GM21619 (cell line): ENCODE results near the gene NUP62.
"Not testable (repeated sequence)": the region's sequence is repeated elsewhere in the genome, so short reads cannot be mapped to it uniquely, and the experiment has no call there.

Source experiments
- ATAC-seq: cut with Tn5 transposase; IDR thresholded peaks from one replicate; pipeline ENCODE4 v1.9.1; 2021; ENCODE audit not compliant: unreplicated experiment

The NUP62 gene

DNA sequence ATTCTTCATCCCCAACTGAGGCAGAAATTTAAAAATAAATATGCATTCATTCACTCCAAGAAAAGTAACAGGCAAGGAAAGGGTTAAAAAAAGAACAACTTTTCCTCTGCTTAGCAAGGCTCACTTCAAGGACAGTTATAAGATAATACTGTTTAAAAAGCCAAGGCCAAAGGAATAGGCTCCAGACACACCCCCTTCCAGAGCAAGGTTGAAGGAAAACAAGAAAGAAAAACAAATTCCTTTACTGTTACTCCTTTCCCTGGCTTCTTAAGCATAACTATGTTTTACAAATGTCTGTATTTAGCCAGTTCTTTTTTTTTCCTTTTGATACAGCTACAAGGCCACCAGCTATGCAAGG lies 23.2 kb upstream of the NUP62 start:
- no peak for ATAC-seq

DNA sequence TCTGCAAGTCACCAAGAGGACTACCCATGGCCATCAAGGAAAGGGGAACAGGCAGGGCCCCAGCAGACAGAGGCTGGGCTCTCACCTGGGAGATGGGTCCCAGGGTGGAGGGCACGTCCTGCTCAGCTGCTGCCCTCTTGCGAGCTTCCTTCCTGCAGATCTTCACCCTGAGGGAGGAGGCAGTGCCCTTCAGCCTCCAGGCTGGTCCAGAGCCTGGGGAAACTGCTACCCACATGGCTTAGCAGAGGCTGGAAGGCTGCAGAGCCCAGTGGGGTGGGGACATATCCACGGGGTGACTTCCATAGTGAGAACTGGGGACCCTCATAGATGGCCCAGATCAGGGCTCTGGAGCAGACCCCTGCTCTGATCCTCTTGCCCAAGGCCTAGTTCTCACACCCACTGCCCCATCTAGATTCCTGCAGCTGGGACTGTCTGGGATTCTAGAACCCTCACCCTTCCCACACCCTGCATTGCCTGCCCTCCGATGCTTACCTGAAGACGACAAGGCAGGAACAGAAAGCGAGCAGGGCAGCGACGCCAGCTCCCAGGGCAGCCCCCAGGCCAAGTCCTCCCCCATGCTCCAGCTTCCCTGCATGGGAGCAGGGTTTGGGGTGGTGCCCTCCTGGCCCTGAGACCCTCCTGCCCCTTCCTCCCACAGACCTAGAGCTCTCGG lies 22.6 kb upstream of the NUP62 start:
- no peak for ATAC-seq

DNA sequence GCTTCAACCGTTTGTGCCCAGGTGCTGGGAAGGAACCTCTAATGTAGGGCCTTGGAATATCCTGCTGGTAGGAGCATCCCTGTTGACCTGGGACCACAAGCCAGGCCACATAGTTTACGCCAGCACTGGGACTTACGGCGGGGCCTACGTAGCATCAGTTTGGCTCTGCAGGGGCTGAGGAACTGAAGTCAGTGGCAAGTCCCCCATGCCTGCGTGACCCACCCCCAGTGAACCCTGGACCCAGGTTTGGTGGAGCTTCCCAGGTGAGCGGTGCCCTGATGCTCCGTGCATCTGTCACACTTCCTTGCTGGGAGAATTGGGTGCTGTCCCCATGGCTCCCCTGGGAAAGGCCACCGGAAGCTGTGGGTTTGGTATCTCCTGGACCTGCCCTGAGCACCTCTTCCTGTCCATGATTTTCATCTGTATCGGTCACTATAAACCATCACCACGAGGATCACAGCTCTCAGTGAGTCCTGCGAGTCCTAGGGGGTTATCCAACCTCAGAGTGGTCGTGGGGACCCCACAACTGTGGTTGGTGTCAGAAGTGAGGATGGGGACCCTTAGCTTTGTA lies 21.7 kb upstream of the NUP62 start:
- ATAC-seq, result no peak

DNA sequence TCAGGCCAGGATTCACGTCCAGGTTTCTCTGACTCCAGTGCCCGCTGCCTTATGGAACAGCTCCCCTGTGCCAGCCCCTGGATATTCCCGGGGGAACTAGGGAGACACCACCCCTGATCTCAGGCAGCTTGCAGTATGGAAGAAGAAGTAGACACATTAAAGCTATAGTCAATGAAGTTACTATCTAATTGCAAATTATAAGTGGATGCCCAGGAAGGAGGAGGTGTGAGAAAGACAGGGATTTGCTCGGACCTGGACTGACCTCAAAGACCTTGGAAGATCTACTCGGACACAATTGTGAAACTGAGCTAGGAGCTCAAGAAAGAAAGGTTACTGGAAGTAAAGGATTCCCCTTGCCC lies 21.3 kb upstream of the NUP62 start:
- no peak for ATAC-seq

DNA sequence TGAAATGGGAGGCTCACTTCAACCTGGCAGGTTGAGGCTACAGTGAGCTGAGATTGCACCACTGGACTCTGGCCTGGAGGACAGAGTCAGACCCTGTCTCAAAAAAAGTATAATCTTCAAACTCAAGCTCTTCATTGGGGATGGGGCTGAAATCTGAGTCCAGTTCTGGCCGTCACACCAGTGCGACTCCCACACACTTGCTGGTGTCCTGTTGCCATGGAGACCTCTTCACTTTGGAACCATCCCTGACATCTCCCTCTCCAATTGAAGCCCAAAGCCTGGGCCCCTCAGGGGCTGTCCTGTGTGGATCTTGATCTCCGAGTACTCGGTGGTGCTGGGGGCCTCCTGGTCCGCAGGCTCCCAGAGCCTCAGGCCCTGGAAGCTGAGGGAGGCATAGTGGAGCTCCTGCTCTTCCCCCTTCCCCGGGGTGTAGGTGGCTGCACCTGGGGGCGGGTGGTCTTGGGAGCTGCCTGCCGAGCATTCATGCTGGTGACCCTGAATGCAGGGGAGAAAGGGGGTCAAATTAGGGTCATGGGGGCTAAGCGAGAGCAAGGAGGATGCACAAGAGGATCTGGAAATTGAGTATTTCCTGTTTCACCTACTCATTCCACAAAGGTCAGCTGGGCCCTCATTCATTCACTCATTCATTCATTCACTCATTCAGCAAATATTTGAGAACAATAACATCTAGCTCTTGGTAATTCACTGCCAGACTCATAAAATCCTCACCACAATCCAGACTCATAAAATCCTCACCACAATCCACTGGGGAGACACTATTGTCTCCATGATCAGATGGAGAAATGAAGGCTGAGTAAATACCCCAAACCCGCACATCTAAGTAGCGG lies 20.7 kb upstream of the NUP62 start:
- ATAC-seq, result no peak

DNA sequence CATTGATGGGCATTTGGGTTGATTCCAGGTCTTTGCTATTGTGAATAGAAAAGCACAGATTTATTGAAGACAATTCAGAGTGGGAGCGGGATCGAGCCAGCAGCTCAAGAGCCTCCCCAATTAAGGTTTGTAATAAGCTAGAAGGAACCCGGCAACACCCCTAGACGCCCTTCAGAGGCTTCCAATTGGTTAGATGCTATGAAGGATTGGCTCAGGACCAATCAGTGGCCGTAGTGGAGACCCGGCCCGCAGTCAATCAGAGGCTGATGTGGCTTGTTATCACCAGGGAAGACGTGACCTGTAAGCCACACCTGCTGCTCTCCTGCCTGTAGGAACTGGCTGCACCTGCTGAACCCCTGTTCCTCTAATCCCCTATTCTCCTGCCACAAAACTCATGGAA lies 17.1 kb upstream of the NUP62 start:
- no peak for ATAC-seq

DNA sequence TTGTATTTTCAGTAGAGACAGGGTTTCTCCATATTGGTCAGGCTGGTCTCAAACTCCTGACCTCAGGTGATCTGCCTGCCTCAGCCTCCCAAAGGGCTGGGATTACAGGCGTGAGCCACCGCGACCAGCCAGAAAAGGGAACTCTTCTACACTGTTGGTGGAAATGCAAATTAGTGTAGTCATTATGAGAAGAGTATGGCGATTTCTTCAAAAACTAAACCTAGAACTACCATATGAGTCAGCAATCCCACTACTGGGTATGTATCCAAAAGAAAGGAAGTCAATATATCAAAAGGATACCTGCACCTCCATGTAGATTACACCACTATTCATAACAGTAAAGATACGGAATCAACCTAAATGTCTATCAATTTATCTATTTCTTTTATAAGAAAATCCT lies 15.3 kb upstream of the NUP62 start:
- not testable (repeated sequence) for ATAC-seq

DNA sequence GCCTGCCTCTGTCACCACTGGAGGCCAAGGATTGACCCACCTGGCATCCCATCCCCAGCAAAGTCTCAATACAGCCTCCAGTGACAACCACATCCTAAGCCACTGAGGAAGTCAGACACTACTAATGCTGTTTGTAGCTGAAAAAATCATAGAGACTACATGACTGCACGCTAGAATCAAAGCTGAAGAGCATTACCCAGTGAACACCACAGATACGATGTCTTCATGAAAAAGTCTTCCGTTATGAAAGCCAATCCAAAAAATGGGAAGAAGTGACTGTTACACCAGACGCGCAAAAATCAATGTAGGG lies 11.1 kb upstream of the NUP62 start:
- no peak for ATAC-seq

DNA sequence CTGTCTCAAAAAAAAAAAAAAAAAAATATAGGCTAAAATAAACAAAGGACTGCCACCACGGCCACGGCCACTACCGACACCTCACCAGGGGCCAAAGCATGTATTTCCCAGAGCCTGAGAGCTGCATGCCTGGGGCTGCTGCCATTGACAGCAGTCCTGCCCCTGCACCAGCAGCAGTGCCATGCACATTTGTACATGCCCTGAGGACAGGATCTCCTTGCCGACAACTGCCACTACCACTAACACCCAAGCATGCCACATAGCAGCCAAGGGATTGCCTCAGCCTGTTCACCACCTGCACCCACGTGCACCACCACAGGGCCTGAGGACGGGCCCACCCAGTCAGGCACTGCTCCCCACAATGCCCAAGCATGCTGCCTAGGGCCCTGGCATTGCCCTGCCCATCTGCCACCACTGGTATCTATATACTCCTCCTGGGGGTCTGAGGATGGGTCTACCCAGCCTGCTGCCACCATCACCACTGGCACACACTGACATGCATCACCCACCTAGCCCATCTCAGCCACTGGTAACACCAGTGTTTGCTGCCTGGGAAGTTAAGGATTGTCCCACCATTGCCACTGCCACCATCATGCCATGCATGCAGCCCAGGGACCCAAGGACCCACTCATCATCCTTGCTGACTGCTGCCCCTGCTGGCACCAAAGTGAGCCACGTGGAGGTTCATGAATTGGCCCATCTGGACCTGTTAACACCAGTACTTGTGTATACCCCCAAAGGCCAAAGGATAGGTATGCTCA lies 10.6 kb upstream of the NUP62 start:
- ATAC-seq, result no peak

DNA sequence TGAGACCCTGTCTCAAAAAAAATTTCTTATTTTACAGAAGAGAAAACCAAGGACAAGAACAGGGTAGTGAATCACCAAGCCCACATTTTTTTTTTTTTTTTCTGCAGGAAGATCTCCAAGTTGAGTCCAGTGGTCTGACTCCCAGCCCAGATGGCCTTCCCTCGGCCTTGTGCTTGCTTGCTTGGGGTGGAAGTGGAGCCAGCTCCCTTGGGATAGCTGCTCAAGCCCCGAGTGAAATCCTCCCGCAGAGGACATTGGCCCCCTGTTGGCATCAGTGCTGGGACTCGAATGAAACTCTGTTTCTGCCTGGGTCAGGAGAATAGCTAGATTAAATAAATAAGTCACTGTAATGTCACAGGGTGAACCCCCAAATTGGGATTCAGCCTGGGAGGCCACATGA lies 9.4 kb upstream of the NUP62 start:
- no peak for ATAC-seq

DNA sequence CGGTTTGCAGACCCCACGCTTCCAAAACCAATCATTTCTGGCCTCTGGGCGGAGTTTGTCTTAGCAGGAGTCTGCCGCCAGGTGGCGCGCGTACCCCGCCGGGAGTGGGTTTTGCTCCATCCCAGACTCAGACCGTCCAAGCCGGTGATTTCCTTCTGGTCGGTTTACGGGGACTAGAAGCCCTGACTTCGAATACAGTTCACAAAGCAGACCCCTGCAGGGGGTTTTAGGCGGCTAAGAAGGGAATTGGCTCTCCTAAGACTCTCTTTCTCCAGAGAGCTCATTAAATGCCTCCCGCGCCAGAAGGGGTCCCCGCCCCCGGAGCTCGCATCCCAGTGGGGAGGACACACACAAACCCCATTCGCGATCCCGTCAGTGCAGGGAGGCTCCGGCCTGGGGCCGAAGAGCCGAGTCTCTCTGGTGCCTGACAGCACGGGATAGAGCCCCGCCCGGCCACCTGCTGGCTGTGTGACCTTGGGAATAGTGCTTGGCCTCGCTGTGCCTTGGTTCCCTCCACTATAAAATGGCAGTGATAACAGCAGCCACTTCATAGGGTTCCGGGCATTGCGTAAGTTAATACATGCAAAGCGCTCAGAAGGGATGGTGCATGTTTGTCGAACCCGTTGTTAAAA lies 8.6 kb upstream of the NUP62 start:
- ATAC-seq, result no peak

DNA sequence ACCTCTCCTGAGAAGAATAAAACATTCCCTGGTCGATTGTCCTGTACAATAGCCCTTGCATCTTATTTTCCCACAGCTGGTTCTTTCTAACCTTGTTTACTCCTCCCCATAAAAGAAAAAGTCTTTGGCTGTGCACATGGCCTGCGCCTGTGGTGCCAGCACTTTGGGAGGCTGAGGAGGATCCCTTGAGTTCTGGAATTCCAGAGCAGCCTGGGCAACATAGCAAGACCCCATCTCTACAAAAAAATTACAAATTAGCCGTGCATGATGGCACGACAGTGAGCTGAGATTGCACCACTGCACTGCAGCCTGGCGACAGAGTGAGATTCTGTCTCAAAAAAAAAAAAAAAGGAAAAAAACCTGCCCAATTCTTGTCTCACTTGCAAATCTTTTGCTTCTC lies 7.2 kb upstream of the NUP62 start:
- no peak for ATAC-seq

DNA sequence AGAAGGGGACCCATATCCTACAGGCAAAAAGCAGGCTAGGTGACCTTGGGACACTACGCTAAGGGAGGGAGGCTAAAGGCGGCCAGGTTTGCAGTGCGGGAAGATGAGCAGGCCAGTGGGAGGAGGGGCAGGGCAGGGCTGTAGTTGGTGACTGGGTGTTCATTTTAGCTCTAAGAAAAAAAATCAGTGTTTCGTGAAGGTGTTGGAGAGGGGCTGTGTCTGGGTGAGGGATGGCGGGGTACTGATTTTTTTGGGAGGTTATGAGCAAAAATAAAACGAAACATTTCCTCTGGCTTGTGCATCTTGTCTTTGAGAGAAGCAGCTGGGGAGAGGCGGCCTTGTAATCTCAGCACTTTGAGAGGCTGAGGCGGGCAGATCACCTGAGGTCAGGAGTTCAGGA lies 4.3 kb upstream of the NUP62 start:
- no peak for ATAC-seq

DNA sequence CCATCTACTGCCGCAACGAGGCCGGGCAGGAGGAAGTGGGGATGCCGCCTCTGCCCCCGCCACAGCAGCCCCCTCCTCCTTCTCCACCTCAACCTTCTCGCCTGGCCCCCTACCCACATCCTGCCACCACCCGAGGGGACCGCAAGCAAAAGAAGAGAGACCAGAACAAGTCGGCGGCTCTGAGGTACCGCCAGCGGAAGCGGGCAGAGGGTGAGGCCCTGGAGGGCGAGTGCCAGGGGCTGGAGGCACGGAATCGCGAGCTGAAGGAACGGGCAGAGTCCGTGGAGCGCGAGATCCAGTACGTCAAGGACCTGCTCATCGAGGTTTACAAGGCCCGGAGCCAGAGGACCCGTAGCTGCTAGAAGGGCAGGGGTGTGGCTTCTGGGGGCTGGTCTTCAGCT lies 3.4 kb upstream of the NUP62 start:
- ATAC-seq, result no peak

DNA sequence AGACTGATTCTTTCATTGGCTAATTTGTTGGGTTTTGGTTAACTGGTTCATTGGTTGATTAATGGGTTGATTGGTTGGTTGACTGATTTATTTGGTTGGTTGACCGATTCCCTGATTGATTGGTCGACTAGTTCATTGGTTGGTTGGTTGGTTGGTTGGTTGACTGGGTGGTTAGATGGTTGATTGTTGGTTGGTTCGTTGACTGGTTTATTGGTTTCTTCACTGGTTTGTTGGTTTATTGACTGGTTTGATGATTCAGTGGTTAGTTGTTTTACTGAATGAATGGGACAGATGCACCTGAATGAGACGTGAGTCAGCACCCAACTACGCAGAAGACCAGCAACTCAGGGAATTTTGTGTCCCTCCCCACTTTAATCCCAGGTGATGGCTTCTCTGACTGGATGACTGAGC lies 2.7 kb upstream of the NUP62 start:
- ATAC-seq, result no peak

DNA sequence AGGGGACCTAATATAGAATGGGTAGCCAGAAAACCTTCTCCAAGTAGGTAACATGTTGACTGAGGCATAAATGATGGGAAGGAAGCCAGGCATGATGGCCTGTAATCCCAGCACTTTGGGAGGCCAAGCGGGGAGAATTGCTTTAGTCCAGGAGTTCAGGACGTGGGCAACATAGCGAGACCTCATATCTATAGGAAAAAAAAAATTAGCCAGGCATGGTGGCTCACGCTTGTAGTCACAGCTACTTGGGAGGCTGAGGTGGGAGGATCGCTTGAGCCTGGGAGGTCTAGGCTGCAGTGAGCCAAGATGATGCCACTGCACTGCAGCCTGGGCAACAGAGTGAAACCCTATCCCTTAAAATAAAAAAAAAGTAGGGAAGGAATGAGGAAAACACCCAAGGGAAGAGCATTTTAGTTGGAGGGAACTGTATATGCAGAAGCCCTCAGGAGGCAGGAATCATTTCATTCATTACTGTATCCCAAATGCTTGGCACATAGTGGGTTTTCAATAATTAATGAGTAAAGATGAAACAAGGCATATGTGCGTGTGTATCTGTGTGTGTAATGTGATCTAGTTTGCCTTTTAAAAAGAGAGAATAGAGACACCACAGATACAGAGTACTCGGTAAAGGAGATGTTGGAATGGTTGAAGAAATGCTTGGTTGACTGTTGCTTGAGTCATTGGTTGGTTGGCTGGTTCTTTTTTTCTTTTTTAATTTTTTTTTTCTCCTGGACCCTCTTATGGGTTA lies 2.2 kb upstream of the NUP62 start:
- ATAC-seq, result no peak

DNA sequence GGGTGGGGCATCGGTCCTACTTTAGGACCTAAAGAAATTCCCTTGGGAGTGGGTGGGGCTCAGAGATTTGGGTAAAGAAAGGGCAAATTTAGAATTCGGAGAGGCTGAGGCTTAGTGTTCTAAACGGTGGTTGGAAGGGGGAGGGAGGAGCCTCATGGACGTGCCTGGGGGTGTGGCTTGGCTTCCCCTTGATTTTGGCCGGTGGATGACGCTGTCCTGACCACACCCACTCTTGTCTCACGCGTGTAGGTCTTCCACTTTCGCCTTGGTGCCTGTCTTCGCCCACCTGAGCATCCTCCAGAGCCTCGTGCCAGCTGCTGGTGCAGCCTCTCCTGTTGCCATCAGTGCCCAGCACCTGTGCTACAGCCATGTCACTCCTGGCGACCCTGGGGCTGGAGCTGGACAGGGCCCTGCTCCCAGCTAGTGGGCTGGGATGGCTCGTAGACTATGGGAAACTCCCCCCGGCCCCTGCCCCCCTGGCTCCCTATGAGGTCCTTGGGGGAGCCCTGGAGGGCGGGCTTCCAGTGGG lies 1.2 kb upstream of the NUP62 start:
- no peak for ATAC-seq

DNA sequence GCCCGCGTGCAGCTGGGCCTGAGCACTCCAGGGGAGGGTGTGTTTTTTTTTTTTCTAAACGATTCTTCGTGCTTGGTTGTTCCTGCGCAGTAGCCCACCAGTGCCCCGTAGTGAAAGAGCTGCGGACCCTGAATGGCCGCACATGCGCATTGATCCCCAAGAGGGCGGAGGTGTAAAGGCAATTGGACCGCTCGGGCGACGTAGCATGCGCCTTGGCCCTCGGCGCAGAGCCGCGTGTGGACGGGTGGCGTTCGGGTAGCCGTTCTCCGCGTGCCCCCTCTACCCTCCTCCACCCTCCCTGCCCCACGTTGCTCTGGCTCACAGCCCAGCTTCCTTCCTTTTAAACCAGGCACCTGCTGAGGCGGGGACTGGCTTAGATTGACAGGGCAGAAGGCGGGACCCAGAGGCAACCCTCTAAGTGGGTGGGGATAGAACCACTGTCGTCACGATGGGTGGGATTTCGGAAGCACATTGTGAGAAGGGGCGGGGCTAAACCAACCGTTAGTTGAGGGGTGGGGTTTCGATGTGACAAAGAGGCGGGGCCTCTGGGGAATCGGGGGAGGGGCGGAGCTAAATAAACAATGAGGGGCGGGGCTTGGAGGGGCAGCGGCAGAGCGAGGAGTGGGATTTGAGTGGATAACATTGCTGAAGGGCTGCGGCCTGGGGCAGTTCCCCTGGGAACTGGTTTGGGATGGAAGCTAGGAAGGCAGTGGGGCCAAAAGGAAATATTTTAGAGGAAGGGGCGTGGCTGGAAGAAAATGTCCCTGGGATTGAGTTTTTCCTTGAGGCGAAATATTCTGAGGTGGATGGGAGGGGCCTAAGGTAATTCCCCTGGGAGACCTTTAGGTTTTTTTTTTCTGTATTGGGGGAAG lies 543 bp upstream of the NUP62 start:
- ATAC-seq, result peak; percentile 65

DNA sequence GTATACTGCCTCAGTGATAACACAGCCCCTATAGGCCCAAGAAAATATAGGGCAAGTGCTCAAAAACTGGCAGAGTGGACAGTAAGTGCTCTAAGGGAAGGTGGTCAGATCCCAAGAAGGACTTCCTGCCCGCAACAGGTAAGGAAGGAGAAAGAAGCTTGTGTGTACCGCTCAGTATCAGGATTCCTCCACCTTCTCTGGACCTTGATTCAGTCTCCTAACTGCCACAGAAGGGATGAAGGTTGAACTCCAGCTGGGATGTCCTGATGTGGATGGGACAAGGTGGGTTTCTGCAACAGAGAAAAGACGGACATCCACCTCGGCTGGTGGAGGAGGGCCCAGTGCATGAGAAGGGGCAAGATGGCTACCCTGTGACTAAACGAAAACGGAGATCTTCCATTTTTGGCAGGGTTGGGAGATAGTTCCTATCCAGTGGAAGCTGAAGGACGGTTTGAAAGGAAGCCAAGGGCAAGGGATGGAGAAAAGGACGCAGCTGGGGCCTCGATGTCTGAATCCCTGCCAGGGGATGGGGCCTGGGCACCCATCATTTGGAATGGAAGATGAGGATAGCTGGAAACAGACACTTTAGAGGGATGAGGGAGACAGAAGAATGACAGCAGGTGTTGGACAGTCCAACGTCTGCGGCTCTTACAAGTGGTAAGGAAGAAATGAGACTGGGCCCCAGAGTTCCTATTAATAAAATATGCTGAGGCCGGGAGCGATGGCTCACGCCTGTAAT lies 1.6 kb downstream of the NUP62 start:
- no peak for ATAC-seq
